DLD1 (cell line): ENCODE results near the gene ATP5MK.
"Not testable (repeated sequence)": the region's sequence is repeated elsewhere in the genome, so short reads cannot be mapped to it uniquely, and the experiment has no call there.

Source experiments
- in situ Hi-C: cut with HindIII; loops from 2 replicates; pipeline ENCODE4 v1.10.0; 2017; ENCODE audit warnings: low sequenced_read_pairs

ATP5MK gene

DNA sequence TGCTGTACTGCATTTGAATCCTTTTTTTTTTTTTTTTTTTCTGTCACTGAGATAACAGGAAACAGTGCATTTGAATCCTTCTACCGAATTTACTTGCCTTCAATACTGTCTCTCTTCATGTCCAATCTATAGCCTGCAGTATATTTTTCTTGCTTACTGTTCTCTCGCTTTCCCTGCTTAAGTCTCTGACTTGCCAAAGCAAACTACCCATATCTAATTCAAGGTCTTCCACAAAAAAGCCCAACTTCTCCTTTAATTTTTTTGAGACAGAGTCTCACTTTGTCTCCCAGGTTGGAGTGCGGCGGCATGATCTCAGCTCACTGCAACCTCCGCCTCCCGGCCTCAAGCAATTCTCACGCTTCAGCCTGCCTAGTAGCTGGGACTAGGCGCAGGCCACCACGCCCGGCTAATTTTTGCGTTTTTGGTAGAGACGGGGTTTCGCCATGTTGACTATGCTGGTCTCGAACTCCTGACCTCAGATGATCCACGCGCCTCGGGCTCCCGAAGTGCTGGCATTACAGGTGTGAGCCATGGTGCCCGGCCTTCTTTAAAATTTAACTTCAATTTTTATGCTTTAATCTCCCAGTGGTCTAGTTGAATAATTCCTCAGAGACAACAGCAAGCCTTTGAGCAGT is 1.0 kb upstream of the ATP5MK start:
- in situ Hi-C loops: no loop called here

DNA sequence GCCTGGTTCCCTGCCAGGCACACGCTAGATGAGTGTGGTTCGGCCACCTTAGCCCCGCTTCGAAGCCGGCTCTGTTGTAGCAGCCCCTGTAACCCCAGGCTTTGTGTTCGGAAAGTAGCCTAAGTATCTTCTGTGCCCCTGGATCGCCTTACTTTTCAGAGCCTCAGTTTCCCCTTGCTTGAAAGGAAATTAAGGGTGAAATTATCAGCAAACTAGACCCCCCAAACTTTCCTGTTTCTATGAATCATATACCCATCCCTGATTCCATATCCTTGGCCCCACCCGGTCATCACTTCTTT is 463 bp upstream of the ATP5MK start:
- in situ Hi-C loops: no loop called here

DNA sequence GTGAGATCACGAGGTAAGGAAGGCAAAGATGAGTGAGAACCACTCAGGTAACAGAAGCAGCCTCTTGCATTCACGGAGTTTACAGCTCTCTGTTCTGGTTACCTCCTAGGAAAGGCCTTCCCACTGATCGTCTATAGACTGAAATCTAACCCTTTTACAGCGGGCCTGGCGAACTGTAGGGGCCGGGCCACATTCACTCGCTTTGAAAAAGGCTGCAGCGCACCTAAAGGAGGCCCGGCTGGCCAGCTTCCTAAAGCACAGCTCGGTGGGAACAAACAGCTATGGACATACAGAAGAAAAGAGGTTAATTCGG is 565 bp downstream of the ATP5MK start:
- in situ Hi-C loops: no loop called here

DNA sequence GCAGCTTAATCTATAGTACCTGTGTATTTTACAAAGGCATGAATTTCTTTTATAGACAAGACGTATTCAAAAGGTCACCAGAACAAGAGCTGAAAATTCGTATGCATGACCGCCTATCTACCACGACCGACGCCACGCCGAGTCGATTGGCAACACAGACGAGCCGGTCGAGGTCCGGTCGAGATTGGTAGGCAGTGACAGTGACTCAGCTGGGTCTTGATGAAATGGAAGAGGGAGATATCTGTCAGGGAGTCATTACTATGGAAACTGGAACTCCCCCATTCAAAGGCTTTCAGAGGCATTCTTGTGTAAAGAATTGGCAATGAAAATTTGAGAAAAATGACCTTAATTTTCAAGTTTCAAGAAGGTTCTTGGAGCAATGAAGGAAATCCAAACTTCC is 2.1 kb downstream of the ATP5MK start:
- in situ Hi-C loops: no loop called here

DNA sequence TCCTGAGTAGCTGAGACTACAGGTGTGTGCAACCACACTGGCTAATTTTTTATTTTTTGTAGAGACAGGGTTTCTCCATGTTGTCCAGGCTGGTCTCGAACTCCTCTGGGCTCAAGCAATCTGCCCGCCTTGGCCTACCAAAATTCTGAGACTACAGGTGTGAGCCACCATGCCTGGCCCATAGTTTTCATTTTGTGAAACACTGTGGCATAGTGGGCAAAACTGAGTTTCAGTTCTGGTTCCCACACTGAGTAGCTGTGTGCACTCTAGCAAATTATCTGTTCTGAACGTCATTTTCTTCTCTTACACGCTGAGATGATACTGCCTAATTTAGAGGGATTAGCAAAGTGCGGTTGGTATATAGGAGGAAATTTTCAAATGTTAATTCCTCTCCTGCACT is 13.5 kb downstream of the ATP5MK start:
- in situ Hi-C loops: no loop called here

DNA sequence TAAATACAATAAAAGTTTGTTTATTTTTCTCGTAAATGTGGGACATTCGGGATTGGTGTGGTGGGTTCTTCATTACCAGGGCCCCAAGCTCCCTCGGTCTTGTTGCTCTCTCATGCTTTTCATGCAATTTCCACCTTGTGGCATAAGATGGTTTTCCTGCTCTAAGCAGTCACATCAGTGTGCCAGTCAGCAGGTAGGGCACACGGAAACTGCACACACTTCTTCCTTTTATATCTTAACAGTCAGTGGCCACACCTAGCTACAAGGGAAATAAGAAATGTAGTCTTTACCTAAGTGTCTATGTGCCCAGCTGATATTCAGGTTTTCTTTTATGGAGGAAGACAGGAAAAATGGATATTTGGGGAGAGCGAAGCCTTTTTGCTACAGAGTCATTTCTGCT is 22.0 kb downstream of the ATP5MK start:
- in situ Hi-C loops: no loop called here

DNA sequence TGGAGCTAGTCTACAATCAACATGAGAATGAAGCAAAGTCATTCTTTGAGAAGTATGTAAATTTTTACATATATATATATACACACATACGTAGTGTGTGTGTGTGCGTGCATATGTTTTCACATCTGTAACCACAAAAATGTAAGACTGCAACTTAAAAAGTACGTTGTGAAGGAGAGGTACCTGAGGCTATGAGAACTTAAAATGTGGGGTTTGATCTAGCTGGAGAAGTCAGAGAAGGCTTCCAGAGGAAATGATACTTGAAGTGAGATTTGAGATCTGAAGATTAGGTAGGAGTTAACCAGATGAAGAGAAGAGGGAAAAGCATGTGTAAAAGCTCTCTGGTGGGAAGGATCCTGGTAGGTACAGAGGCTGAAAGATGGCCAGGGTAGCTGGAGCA is 22.7 kb downstream of the ATP5MK start:
- in situ Hi-C loops: no loop called here

DNA sequence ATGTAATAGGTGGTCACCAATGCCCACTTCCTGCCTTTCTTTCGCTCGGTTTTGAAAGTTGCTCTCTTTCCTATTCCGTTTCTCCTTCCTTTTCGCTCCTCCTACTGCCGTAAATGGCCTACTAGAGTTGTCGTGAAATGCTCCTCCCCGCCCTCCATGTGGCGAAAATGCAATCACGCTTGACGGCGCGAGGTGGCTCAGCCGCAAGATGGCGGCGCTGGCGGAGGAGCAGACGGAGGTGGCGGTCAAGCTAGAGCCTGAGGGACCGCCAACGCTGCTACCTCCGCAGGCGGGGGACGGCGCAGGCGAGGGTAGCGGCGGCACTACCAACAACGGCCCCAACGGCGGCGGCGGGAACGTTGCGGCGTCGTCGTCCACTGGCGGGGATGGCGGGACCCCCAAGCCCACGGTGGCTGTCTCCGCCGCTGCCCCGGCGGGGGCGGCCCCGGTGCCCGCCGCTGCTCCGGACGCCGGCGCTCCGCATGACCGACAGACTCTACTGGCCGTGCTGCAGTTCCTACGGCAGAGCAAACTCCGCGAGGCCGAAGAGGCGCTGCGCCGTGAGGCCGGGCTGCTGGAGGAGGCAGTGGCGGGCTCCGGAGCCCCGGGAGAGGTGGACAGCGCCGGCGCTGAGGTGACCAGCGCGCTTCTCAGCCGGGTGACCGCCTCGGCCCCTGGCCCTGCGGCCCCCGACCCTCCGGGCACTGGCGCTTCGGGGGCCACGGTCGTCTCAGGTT is 28.3 kb downstream of the ATP5MK start, which contains the start of gene TAF5:
Gene TAF5, plus strand, starts transcription at position 195 of the 737 bp plus-strand sequence. Its CDS starts 14 bp downstream, at position 209.
- in situ Hi-C loops: no loop called here

DNA sequence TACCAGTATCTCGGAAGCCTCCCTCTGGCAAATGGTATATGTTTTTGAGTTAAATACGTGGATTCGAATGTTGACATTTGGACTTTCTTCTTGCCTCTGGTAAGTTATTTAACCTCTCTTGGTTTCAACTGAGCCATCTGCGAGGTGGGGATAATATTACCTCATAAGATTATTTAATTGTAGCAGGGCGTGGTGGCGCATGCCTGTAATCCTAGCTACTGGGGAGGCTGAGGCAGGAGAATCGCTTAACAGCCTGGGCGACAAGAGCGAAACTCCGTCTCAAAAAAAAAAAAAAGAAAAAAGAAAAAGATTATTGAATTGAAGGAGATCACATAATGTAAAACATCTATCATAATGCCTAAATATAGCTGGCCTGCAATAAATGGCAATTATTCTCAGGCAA is 28.9 kb downstream of the ATP5MK start:
- in situ Hi-C loops: no loop called here

DNA sequence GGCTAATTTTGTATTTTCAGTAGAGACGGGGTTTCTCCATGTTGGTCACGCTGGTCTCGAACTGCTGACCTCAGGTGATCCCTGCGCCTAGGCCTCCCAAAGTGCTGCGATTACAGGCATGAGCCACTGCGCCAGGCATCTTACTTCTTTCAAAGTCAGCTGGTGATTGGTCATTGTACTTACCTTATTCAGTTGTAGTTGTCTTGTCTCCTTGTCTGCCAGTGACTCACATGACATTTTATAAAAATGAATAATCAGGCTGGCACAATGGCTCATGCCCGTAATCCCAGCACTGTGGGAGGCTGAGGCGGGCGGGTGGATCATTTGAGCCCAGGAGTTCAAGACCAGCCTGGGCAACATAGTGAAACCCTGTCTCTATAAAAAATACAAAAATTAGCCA is 35.5 kb downstream of the ATP5MK start:
- in situ Hi-C loops: not testable (repeated sequence)

DNA sequence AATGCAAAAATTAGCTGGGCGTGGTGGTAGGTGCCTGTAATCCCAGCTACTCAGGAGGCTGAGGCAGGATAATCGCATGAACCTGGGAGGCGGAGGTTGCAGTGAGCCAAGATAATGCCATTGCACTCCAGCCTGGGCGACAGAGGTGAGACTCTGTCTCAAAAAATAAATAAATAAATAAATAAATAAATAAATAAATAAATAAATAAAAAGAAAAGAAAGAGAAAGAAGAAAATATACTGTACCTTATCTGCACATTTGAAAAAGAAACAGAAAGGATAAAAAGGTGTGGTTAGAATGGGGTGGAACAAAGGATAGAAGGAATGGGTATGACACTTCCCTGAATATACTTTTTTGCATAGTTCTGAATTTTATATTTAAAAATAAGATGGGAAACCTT is 36.8 kb downstream of the ATP5MK start:
- in situ Hi-C loops: not testable (repeated sequence)

DNA sequence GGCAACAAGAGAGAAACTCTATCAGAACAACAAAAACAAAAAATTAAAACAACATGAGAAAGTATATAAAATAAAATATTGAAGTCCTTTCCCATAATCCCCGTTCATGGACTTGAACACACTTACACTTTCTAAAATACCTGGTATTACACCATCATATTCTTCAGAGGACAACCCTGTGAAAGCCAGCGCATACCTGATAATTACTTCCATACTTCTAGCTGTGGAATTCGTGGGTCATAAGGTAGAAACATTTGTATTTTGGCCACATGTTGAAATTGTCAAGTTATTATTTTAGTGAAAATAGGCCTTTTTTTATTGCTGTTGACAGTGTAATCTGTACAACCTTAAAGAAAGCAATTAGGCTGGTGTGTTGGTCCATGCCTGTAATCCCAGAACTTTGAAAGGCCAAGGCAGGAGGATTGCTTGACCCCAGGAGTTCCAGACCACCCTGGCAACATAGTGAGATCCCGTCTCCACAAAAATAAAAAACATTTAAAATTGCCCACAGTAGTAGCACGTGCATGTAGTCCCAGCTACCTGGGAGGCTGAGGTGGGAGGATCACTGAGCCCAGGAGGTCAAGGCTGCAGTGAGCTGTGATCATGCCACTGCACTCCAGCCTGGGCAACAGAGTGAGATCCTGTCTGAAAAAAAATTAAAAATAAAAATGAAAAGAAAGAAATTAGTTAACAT is 40.2 kb downstream of the ATP5MK start:
- in situ Hi-C loops: no loop called here

DNA sequence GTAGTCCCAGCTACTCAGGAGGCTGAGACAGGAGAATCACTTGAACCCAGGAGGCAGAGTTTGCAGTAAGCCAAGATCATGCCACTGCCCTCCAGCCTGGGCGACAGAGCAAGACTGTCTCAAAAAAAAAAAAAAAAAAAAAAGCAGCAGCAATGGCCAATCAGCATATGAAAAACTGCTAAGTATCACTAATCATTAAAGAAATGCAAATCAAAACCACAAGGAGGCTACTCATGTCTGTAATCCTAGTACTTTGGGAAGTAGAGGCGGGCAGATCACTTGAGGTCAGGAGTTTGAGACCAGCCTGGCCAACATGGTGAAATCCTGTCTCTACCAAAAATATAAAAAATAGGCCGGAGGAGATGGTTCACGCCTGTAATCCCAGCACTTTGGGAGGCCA is 41.7 kb downstream of the ATP5MK start:
- in situ Hi-C loops: not testable (repeated sequence)

DNA sequence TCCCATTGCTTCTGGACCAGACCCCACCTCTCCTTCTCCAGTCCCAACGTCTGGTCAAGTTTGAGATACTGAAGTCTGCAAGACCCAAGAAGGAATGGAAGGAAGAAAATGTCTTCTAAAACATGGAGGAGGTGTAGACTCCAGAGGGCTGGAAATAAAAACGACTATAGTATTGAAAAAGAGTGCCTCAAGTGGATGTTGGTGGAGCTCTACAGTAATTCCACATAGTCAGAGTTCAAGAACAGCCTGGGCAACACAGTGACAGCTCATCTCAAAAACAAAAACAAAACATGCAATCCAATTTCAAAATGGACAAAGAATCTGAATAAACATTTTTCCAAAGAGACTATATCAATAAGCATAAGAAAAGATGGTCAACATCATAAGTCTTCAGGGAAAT is 43.0 kb downstream of the ATP5MK start:
- in situ Hi-C loops: no loop called here

DNA sequence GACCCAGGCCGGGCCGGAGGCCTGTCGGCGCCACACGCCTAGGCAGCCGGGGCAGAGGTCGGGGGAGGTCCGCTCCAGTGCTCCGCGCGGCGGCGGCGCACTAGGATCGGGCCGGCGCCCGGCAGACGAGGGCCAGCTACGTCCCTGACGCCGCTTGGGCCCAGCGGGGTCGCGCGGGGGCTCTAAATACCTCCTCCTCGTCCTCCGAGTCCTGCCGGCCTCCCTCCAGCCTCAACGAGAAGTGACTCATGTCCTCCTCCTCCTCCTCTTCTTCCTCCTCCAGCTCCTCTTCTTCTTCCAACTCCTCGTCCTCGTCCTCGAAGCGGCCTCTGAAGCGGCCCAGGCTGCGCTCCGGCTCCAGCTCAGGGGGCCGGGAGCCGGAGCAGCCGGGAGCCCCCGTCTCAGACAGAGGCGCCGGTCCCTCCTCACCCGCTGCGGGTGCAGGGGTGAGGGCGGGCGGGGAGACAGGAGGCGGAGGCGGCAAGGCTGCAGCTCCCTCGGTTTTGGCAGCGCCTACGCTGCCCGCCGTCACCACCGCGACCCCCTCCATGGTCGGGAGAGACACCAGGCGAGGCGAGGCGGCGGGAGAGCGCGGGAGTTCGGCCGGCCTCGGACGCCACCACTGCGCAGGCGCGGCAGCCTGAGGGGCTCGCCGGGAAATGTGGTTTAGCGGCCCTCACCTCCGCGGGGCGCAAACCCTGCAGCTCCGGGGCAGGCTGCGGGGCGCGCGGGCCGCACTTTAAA is 45.6 kb downstream of the ATP5MK start, which contains the start of gene PCGF6:
Gene PCGF6, minus strand, starts transcription at position 624 of the 744 bp plus-strand sequence. Its CDS starts 74 bp downstream, at position 550.
- in situ Hi-C loops: no loop called here

DNA sequence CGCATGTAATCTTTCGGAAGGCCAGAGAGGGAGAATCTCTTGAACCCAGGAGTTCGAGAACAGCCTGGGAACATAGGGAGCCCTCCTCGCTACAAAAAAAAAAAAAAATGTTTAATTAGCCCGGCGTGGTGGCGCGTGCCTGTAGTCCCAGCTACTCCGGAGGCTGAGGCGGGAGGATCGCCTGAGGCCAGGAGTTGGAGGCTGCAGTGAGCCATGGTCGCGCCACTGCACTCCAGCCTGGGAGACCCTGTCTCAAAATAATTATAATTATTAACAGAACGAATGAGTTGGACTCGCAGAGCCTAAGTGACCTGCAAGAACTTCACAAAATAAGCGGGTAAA is 46.1 kb downstream of the ATP5MK start:
- in situ Hi-C loops: no loop called here
